OCI-LY7 (cell line): ENCODE data around the gene CDH2.

ENCODE experiments used
- EZH2phosphoT487 ChIP-seq: fragments of 200-600 bp; sonication (generic); IDR thresholded peaks from 2 replicates; pipeline ENCODE4 v1.6.1; 2018; ENCODE audit warnings: low read depth, borderline replicate concordance, mild to moderate bottlenecking, mixed run types, antibody characterized with exemption, low read length, moderate library complexity, mixed read lengths
- TF ChIP-seq, protein P1 (sequence below): fragments of 200-600 bp; sonication (generic); conservative IDR thresholded peaks from 2 replicates; pipeline ENCODE4 v1.5.1; 2014; ENCODE audit warnings: mild to moderate bottlenecking, antibody characterized with exemption, low read length, moderate library complexity, mixed read lengths

DNA sequence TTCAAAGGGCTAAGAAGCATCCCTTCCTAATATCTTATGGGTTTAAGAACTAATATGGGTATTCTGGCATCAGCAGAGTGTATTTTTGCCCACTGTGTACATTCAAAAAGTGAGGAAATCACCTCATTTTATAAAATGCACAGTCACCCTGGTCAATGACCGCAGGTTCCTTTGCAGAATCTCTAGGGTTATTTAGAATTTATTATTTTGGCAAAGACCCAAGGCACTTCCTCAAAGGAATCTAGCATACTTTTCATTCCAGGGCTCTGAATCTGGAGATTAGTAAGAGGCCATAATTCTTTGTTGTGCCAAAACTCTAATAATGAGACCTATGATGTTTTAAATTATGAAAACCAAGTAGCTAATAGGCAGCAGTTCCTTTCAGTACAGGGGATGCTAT is 27.2 kb upstream of the CDH2 start:
- TF ChIP-seq, protein P1, sequence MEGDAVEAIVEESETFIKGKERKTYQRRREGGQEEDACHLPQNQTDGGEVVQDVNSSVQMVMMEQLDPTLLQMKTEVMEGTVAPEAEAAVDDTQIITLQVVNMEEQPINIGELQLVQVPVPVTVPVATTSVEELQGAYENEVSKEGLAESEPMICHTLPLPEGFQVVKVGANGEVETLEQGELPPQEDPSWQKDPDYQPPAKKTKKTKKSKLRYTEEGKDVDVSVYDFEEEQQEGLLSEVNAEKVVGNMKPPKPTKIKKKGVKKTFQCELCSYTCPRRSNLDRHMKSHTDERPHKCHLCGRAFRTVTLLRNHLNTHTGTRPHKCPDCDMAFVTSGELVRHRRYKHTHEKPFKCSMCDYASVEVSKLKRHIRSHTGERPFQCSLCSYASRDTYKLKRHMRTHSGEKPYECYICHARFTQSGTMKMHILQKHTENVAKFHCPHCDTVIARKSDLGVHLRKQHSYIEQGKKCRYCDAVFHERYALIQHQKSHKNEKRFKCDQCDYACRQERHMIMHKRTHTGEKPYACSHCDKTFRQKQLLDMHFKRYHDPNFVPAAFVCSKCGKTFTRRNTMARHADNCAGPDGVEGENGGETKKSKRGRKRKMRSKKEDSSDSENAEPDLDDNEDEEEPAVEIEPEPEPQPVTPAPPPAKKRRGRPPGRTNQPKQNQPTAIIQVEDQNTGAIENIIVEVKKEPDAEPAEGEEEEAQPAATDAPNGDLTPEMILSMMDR: no peak
- no peak for TF ChIP-seq EZH2phosphoT487
